HepG2 (cell line): ENCODE measurements around the gene FOXP3. TPM values are rescaled to one million over a fixed set of nuclear protein-coding genes. Genes with fewer than 3 reads are reported as not detected.

Experiments
- ATAC-seq: fragments of 200-7000 bp; cut with Tn5 transposase; 3 replicates; pipeline ENCODE4 v1.9.1; 2020; ENCODE audit warnings: mild to moderate bottlenecking, moderate library complexity
- BruUV-seq: library from RNA; stranded (reverse); fragments of 400-500 nt; replicated peaks from 2 replicates; lab custom pipeline; 2021; lab: Mats Ljungman, UMichigan
- CTCF ChIA-PET: fragments of 300-600 bp; formaldehyde crosslinking; extraction: SDS; loops from one replicate; lab custom pipeline; 2021; ENCODE audit warnings: low total read pairs, inconsistent platforms, low intra/inter-chr PET ratio; lab: Yijun Ruan, JAX
- POLR2A ChIA-PET: fragments of 350-600 bp; sonication (Branson Sonifier 250); formaldehyde crosslinking; loops from one replicate; lab custom pipeline; 2020; ENCODE audit warnings: antibody characterized with exemption, inconsistent platforms; lab: Yijun Ruan, JAX
- DNase-seq: peaks from one replicate; pipeline ENCODE4 v3.0.0-alpha.2; 2015; ENCODE audit warnings: low spot score
- FAIRE-seq: peaks from 3 replicates; lab custom pipeline; 2011; peaks lifted over from hg19 to GRCh38; lab: Jason Lieb, UNC
- H2AFZ ChIP-seq: one replicate; pipeline ENCODE4 v1.6.1; 2011; ENCODE audit warnings: low read length, inconsistent platforms
- H3K27ac ChIP-seq: fragments of 300-600 bp; 3 replicates; pipeline ENCODE4 v1.8.0; 2011; ENCODE audit warnings: mixed run types, mild to moderate bottlenecking, mixed read lengths, low read length, inconsistent platforms; ENCODE audit not compliant: insufficient read depth; ENCODE audit errors: extremely low read length
- H3K27me3 ChIP-seq, 2 experiments: fragments of 200-600 bp in 1 of 2; 2 replicates in 1 of 2; 3 replicates in 1 of 2; pipeline versions ENCODE4 v1.6.0 to v1.8.0; 2011; ENCODE audit warnings: low read length in 2 of 2, mild to moderate bottlenecking in 2 of 2, moderate library complexity in 2 of 2, inconsistent platforms in 1 of 2; ENCODE audit not compliant: insufficient read depth in 2 of 2, control insufficient read depth in 1 of 2
- H3K36me3 ChIP-seq, 2 experiments: fragments of 200-600 bp in 1 of 2; replicated peaks in 1 of 2; 2 replicates in 1 of 2; 3 replicates in 1 of 2; pipeline versions ENCODE4 v1.5.1 to v1.8.0; 2011; ENCODE audit warnings: low read length in 2 of 2, inconsistent platforms in 1 of 2; ENCODE audit not compliant: insufficient read depth in 2 of 2, control insufficient read depth in 1 of 2
- H3K4me1 ChIP-seq: 2 replicates; pipeline ENCODE4 v1.5.1; 2012; ENCODE audit warnings: low read length, inconsistent platforms; ENCODE audit not compliant: insufficient read depth
- H3K4me2 ChIP-seq: 2 replicates; pipeline ENCODE4 v1.6.0; 2011; ENCODE audit warnings: low read depth, low read length, inconsistent platforms
- H3K4me3 ChIP-seq, 3 experiments: fragments of 200-600 bp in 1 of 3; sonication (generic), shearing (Covaris generic) in 1 of 3; replicated peaks in 1 of 3; 2 replicates each; pipeline ENCODE4 v1.5.1; 2011 to 2016; ENCODE audit warnings: low read length in 3 of 3, inconsistent platforms in 2 of 3, low read depth in 2 of 3, mild to moderate bottlenecking in 2 of 3, control low read depth in 1 of 3, mixed read lengths in 1 of 3; ENCODE audit not compliant: insufficient read depth in 1 of 3
- H3K79me2 ChIP-seq: one replicate; pipeline ENCODE4 v1.6.1; 2011; ENCODE audit warnings: low read length, inconsistent platforms; ENCODE audit not compliant: insufficient read depth
- H3K9ac ChIP-seq: 2 replicates; pipeline ENCODE4 v1.6.0; 2011; ENCODE audit warnings: mild to moderate bottlenecking, low read depth, low read length, inconsistent platforms; ENCODE audit not compliant: insufficient read depth
- H3K9me3 ChIP-seq: 2 replicates; pipeline ENCODE4 v1.5.1; 2012; ENCODE audit warnings: mild to moderate bottlenecking, low read length
- H4K20me1 ChIP-seq: 2 replicates; pipeline ENCODE4 v1.6.0; 2011; ENCODE audit warnings: inconsistent platforms, mild to moderate bottlenecking, low read length, moderate library complexity; ENCODE audit not compliant: insufficient read depth
- CHCHD3 ChIP-seq: sonication (generic); formaldehyde crosslinking; IDR thresholded peaks from 2 replicates; pipeline ENCODE4 v1.8.0; 2022; ENCODE audit warnings: mild to moderate bottlenecking, missing genetic modification reagents, moderate library complexity
- FIP1L1 ChIP-seq: fragments of 200-400 bp; formaldehyde crosslinking; IDR thresholded peaks from 2 replicates; pipeline ENCODE4 v1.6.1; 2018; ENCODE audit warnings: low read depth, mild to moderate bottlenecking, low read length, moderate library complexity, borderline replicate concordance; ENCODE audit not compliant: insufficient read depth
- FOXK1 ChIP-seq: sonication (generic); formaldehyde crosslinking; IDR thresholded peaks from 2 replicates; pipeline ENCODE4 v1.4.0; 2020; ENCODE audit warnings: low read depth, missing genetic modification reagents, borderline replicate concordance
- GPBP1L1 ChIP-seq: sonication (generic); formaldehyde crosslinking; IDR thresholded peaks from 2 replicates; pipeline ENCODE4 v1.5.0; 2020; ENCODE audit warnings: mild to moderate bottlenecking, missing genetic modification reagents
- MXD1 ChIP-seq: sonication (generic); formaldehyde crosslinking; IDR thresholded peaks from 2 replicates; pipeline ENCODE4 v1.4.0; 2020; ENCODE audit warnings: mild to moderate bottlenecking, missing genetic modification reagents
- ZNF512B ChIP-seq: sonication (generic); formaldehyde crosslinking; IDR thresholded peaks from 2 replicates; pipeline ENCODE4 v1.5.1; 2020; ENCODE audit warnings: missing genetic modification reagents, mild to moderate bottlenecking, borderline replicate concordance
- ZNF839 ChIP-seq: sonication (generic); formaldehyde crosslinking; IDR thresholded peaks from 2 replicates; pipeline ENCODE4 v1.4.0; 2020; ENCODE audit warnings: missing genetic modification reagents, mild to moderate bottlenecking, borderline replicate concordance
- WGBS: methylation state at CpG from one replicate; pipeline ENCODE4 v1.1.6; 2017; ENCODE audit warnings: low lambda C conversion rate; 5-methylcytosine and 5-hydroxymethylcytosine counted together
- in situ Hi-C: cut with HindIII; loops from 2 replicates; pipeline ENCODE4 v1.10.0; 2017; ENCODE audit warnings: low pct_unique_long_range_greater_than_20kb; ENCODE audit not compliant: extremely low pct_ligation_motif_present
- intact Hi-C: fragments of 100-400 bp; cut with micrococcal nuclease; formaldehyde crosslinking; loops from one replicate; pipeline ENCODE4 v1.10.0; 2022; ENCODE audit not compliant: unreplicated experiment
- polyA plus RNA-seq, 8 experiments: library from polyadenylated mRNA; depleted of rRNA in 3 of 8; stranded (reverse) in 7 of 8; unstranded in 1 of 8; fragments of >200 nt; fragmentation: Illumina TruSeq in 4 of 8; extraction: Trizol in 4 of 8; gene quantifications; 2 replicates each; pipeline versions ENCODE4 v1.2.1 to v1.2.3, GENCODE V29; 2011 to 2016; ENCODE audit warnings: low read depth in 4 of 8, missing spikeins in 1 of 8, mixed read lengths in 1 of 8; ENCODE audit not compliant: insufficient read depth in 1 of 8
- total RNA-seq, 5 experiments: library from RNA; depleted of rRNA; stranded (reverse); fragments of >200 nt; fragmentation: Illumina TruSeq; extraction: Trizol; gene quantifications; 2 replicates each; pipeline ENCODE4 v1.2.3, GENCODE V29; 2016; ENCODE audit warnings: low read depth in 1 of 5

Gene FOXP3
- total and polyA plus RNA-seq, 2 of the 13 experiments (the other 11 are each of a cell fraction or from before 2014, with no cell fraction given): 0.04 TPM; not detected in 1

- no peak overlapping the region for H2AFZ ChIP-seq
- FAIRE-seq (no peak), DNase-seq (no peak), ATAC-seq (no peak)
- no peak overlapping the region for H3K4me3 ChIP-seq
- no peaks in the 10 kb centered on the region for H3K79me2 ChIP-seq
- intact Hi-C loops (no loop called here), in situ Hi-C loops (no loop called here)
- POLR2A ChIA-PET: no interaction called here
- no TSS peak for BruUV-seq
- TF ChIP-seq FIP1L1 (no peak), ZNF839 (CRISPR knock-in tag) (no peak), CHCHD3 (CRISPR knock-in tag) (no peak), MXD1 (no peak), FOXK1 (CRISPR knock-in tag) (no peak), GPBP1L1 (no peak)
- CTCF ChIA-PET: no interaction called here
- H3K27ac ChIP-seq: no peak overlapping the region
- WGBS: 56% methylated on average over 4 of the region's 17 CpGs
- H3K9me3 ChIP-seq: no peaks in the 10 kb centered on the region
- H4K20me1 ChIP-seq: no peaks in the 10 kb centered on the region
- no peaks in the 10 kb centered on the region for H3K36me3 ChIP-seq
- H3K9ac ChIP-seq: no peak overlapping the region
- no peak overlapping the region for H3K4me2 ChIP-seq
- H3K4me1 ChIP-seq: no peaks in the 10 kb centered on the region
- 0 out of 5 replicates have a peak, but pooled peaks cover 0 to 1% of the 10 kb centered on the region in 2 experiments for H3K27me3 ChIP-seq
Observed at GRCh38 chrX:49228185-49228584, 36.3 kb downstream of the FOXP3 start.

- ATAC-seq (no peak), FAIRE-seq (no peak), DNase-seq (no peak)
- Histone ChIP-seq H3K9me3 (no peaks in the 10 kb centered on the region), H3K27me3 (0 out of 5 replicates have a peak, but pooled peaks cover 0 to 1% of the 10 kb centered on the region in 2 experiments), H3K4me2 (no peak overlapping the region), H4K20me1 (no peaks in the 10 kb centered on the region), H2AFZ (no peak overlapping the region), H3K9ac (no peak overlapping the region), H3K4me3 (no peak overlapping the region), H3K36me3 (no peaks in the 10 kb centered on the region), H3K27ac (no peak overlapping the region), H3K4me1 (no peaks in the 10 kb centered on the region), H3K79me2 (no peaks in the 10 kb centered on the region)
- ChIA-PET CTCF (no interaction called here), POLR2A (interaction anchor here (1.2 kb wide), 1 partner anchor 37 kb away, joined by 3 read pairs; no protein-coding TSS in a partner anchor)
- intact Hi-C loops (no loop called here), in situ Hi-C loops (no loop called here)
- BruUV-seq: no TSS peak
- WGBS: 12% methylated on average over 2 of the region's 2 CpGs
- TF ChIP-seq ZNF512B (CRISPR knock-in tag): no peak
Observed at GRCh38 chrX:49227726-49228125, 36.8 kb downstream of the FOXP3 start.
